Measurements from ENCODE around the gene C2orf15.
"Not testable (repeated sequence)": the region's sequence is repeated elsewhere in the genome, so short reads cannot be mapped to it uniquely, and the experiment has no call there.

The C2orf15 gene

GRCh38 chr2:99159594-99159993 is 18.1 kb downstream of the C2orf15 start:
- DNase-seq (ENCODE audit: low read depth in 1 of 2, low spot score in 1 of 2) = no peak

- no peak for DNase-seq (ENCODE audit: low read depth in 1 of 2, low spot score in 1 of 2)
Measured at GRCh38 chr2:99166218-99166617, 24.7 kb downstream of the C2orf15 start.

- no peak for DNase-seq (ENCODE audit: low read depth in 1 of 2, low spot score in 1 of 2)
Measured at GRCh38 chr2:99169534-99169933, 28.0 kb downstream of the C2orf15 start.

GRCh38 chr2:99171377-99172140 is 30.1 kb downstream of the C2orf15 start:
- no peak for DNase-seq (ENCODE audit: low read depth in 1 of 2, low spot score in 1 of 2)

- peak; percentile 77 to 89 for DNase-seq (ENCODE audit: low read depth in 1 of 2, low spot score in 1 of 2)
Measured at GRCh38 chr2:99180755-99181623, 39.5 kb downstream of the C2orf15 start, which contains the start of the genes MITD1 and MRPL30. TSS of gene MITD1 (minus strand) at chr2:99181058. CDS start at chr2:99180981, 77 bp downstream. TSS of gene MRPL30 (plus strand) at chr2:99181184. CDS start at chr2:99186204, 5,020 bp downstream.

- no peak for DNase-seq (ENCODE audit: low read depth in 1 of 2, low spot score in 1 of 2)
Measured at GRCh38 chr2:99181624-99182000, 40.1 kb downstream of the C2orf15 start.

- no peak for DNase-seq (ENCODE audit: low read depth in 1 of 2, low spot score in 1 of 2)
Measured at GRCh38 chr2:99183025-99183424, 41.5 kb downstream of the C2orf15 start.

GRCh38 chr2:99184811-99185210 is 43.3 kb downstream of the C2orf15 start:
- DNase-seq (ENCODE audit: low read depth in 1 of 2, low spot score in 1 of 2) = no peak

GRCh38 chr2:99187011-99187410 is 45.5 kb downstream of the C2orf15 start:
- no peak for DNase-seq (ENCODE audit: low read depth in 1 of 2, low spot score in 1 of 2)

GRCh38 chr2:99188357-99188756 is 46.9 kb downstream of the C2orf15 start:
- DNase-seq (ENCODE audit: low read depth in 1 of 2, low spot score in 1 of 2) = no peak

GRCh38 chr2:99190548-99190947 is 49.0 kb downstream of the C2orf15 start:
- no peak for DNase-seq (ENCODE audit: low read depth in 1 of 2, low spot score in 1 of 2)

- DNase-seq (ENCODE audit: low read depth in 1 of 2, low spot score in 1 of 2) = not testable (repeated sequence)
Measured at GRCh38 chr2:99192364-99192763, 50.9 kb downstream of the C2orf15 start.

- no peak for DNase-seq (ENCODE audit: low read depth in 1 of 2, low spot score in 1 of 2)
Measured at GRCh38 chr2:99198103-99198841, 56.8 kb downstream of the C2orf15 start.

- DNase-seq (ENCODE audit: low read depth in 1 of 2, low spot score in 1 of 2) = no peak
Measured at GRCh38 chr2:99200076-99200800, 58.7 kb downstream of the C2orf15 start.
